ENCODE data around the gene DCLRE1B.

GRCh38 chr1:113901191-113901590 is 3.9 kb upstream of the DCLRE1B start:
- TF ChIP-seq GATA3 (IDR thresholded peaks at IDR 0.05; ENCODE audit: low read depth, low read length), result no peak
- TF ChIP-seq GATA2 (IDR thresholded peaks at IDR 0.05; ENCODE audit: low read depth, low read length), result no peak

Data from SH-SY5Y (cell line).